Measurements from ENCODE around the gene DIS3L2. TPM values are rescaled to one million over a fixed set of nuclear protein-coding genes. Genes with fewer than 3 reads are reported as not detected.

Gene DIS3L2
- total and polyA plus RNA-seq, 2 experiments from 2014 or later = 15.2 to 25.3 TPM

- DNase-seq (ENCODE audit: low spot score) = no peak
- no peaks in the 10 kb centered on the region for H3K36me3 Mint-ChIP-seq (ENCODE audit: low read depth)
- peak; percentile 46; the same call in 2 of the 3 replicates for ATAC-seq
Observed at GRCh38 chr2:232246245-232246644, 284.7 kb downstream of the DIS3L2 start.

More at GRCh38 chr2:232246245-232246644, 284.7 kb downstream of the DIS3L2 start:
- Mint-ChIP-seq H3K4me1 (peaks cover 4% of the 10 kb centered on the region; the same call in 1 of the 3 replicates), H3K27me3 (ENCODE audit: insufficient read depth, low read depth, poor library complexity) (no peaks in the 10 kb centered on the region), H3K27ac (no peak overlapping the region), H3K4me3 (no peak overlapping the region), H3K9me3 (no peaks in the 10 kb centered on the region)
- H3K36me3 ChIP-seq (ENCODE audit: insufficient read depth) = no peaks in the 10 kb centered on the region
- H3K4me3 ChIP-seq = no peak overlapping the region
- TF ChIP-seq EZH2phosphoT487 (IDR thresholded peaks at IDR 0.05; ENCODE audit: unreplicated experiment) (no peak), ZNF462 (CRISPR knock-in tag; IDR thresholded peaks at IDR 0.05) (no peak), POLR2AphosphoS5 (IDR thresholded peaks at IDR 0.05; ENCODE audit: low read depth) (no peak), EZH2 (IDR thresholded peaks at IDR 0.05; ENCODE audit: low read depth, unreplicated experiment) (no peak), CREB1 (CRISPR knock-in tag; IDR thresholded peaks at IDR 0.05; ENCODE audit: low read depth) (no peak), NANOG (IDR thresholded peaks at IDR 0.05; ENCODE audit: borderline replicate concordance) (no peak), ZNF331 (CRISPR knock-in tag; IDR thresholded peaks at IDR 0.05; ENCODE audit: low read depth) (no peak), STAT1 (IDR thresholded peaks at IDR 0.05; ENCODE audit: unreplicated experiment) (no peak), ZNF114 (CRISPR knock-in tag; IDR thresholded peaks at IDR 0.05) (no peak), REST (IDR thresholded peaks at IDR 0.05; ENCODE audit: unreplicated experiment) (no peak), JUNB (IDR thresholded peaks at IDR 0.05; ENCODE audit: unreplicated experiment) (no peak)
- TF ChIP-seq, protein P1, sequence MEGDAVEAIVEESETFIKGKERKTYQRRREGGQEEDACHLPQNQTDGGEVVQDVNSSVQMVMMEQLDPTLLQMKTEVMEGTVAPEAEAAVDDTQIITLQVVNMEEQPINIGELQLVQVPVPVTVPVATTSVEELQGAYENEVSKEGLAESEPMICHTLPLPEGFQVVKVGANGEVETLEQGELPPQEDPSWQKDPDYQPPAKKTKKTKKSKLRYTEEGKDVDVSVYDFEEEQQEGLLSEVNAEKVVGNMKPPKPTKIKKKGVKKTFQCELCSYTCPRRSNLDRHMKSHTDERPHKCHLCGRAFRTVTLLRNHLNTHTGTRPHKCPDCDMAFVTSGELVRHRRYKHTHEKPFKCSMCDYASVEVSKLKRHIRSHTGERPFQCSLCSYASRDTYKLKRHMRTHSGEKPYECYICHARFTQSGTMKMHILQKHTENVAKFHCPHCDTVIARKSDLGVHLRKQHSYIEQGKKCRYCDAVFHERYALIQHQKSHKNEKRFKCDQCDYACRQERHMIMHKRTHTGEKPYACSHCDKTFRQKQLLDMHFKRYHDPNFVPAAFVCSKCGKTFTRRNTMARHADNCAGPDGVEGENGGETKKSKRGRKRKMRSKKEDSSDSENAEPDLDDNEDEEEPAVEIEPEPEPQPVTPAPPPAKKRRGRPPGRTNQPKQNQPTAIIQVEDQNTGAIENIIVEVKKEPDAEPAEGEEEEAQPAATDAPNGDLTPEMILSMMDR (conservative IDR thresholded peaks at IDR 0.05; ENCODE audit: low read depth in 2 of 2) = no peak
- TF ChIP-seq, protein P2, sequence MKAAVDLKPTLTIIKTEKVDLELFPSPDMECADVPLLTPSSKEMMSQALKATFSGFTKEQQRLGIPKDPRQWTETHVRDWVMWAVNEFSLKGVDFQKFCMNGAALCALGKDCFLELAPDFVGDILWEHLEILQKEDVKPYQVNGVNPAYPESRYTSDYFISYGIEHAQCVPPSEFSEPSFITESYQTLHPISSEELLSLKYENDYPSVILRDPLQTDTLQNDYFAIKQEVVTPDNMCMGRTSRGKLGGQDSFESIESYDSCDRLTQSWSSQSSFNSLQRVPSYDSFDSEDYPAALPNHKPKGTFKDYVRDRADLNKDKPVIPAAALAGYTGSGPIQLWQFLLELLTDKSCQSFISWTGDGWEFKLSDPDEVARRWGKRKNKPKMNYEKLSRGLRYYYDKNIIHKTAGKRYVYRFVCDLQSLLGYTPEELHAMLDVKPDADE (IDR thresholded peaks at IDR 0.05) = no peak
- no peaks in the 10 kb centered on the region for H3K79me2 ChIP-seq (replicated peaks; ENCODE audit: insufficient read depth)
- H3K27me3 ChIP-seq (ENCODE audit: insufficient read depth) = no peaks in the 10 kb centered on the region
- no peaks in the 10 kb centered on the region for H3F3A ChIP-seq (replicated peaks; ENCODE audit: low read depth)
- H2AFZ ChIP-seq = no peak overlapping the region
- H4K20me1 ChIP-seq (replicated peaks; ENCODE audit: insufficient read depth) = no peaks in the 10 kb centered on the region
- no peak overlapping the region for H3K4me2 ChIP-seq
- H3K4me1 ChIP-seq (ENCODE audit: insufficient read depth) = no peaks in the 10 kb centered on the region
- no peak overlapping the region for H3K27ac ChIP-seq (ENCODE audit: low read depth)
- no peaks in the 10 kb centered on the region for H3K9me2 ChIP-seq (ENCODE audit: insufficient read depth)
